Measurements from ENCODE around the gene RIN3. TPM values are rescaled to one million over a fixed set of nuclear protein-coding genes. Genes with fewer than 3 reads are reported as not detected.

The RIN3 gene, protein sequence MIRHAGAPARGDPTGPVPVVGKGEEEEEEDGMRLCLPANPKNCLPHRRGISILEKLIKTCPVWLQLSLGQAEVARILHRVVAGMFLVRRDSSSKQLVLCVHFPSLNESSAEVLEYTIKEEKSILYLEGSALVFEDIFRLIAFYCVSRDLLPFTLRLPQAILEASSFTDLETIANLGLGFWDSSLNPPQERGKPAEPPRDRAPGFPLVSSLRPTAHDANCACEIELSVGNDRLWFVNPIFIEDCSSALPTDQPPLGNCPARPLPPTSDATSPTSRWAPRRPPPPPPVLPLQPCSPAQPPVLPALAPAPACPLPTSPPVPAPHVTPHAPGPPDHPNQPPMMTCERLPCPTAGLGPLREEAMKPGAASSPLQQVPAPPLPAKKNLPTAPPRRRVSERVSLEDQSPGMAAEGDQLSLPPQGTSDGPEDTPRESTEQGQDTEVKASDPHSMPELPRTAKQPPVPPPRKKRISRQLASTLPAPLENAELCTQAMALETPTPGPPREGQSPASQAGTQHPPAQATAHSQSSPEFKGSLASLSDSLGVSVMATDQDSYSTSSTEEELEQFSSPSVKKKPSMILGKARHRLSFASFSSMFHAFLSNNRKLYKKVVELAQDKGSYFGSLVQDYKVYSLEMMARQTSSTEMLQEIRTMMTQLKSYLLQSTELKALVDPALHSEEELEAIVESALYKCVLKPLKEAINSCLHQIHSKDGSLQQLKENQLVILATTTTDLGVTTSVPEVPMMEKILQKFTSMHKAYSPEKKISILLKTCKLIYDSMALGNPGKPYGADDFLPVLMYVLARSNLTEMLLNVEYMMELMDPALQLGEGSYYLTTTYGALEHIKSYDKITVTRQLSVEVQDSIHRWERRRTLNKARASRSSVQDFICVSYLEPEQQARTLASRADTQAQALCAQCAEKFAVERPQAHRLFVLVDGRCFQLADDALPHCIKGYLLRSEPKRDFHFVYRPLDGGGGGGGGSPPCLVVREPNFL
- total RNA-seq (2014; rRNA removed): 4.8 and 6.2 TPM in 2 replicates
- percentile 56 among the genes with signal in this experiment for Bru-seq, nascent RNA
- percentile 45 among the genes with signal in this experiment for BruChase-seq, experiment 1, labeled RNA remaining after a 6-hour chase
- BruChase-seq, experiment 2, labeled RNA remaining after a 2-hour chase: percentile 52 among the genes with signal in this experiment
- long read RNA-seq, partial matches to known transcripts: 30 of 39 reads
- long read RNA-seq, other reads (novel, unspliced or antisense): 9 of 39 reads

DNA sequence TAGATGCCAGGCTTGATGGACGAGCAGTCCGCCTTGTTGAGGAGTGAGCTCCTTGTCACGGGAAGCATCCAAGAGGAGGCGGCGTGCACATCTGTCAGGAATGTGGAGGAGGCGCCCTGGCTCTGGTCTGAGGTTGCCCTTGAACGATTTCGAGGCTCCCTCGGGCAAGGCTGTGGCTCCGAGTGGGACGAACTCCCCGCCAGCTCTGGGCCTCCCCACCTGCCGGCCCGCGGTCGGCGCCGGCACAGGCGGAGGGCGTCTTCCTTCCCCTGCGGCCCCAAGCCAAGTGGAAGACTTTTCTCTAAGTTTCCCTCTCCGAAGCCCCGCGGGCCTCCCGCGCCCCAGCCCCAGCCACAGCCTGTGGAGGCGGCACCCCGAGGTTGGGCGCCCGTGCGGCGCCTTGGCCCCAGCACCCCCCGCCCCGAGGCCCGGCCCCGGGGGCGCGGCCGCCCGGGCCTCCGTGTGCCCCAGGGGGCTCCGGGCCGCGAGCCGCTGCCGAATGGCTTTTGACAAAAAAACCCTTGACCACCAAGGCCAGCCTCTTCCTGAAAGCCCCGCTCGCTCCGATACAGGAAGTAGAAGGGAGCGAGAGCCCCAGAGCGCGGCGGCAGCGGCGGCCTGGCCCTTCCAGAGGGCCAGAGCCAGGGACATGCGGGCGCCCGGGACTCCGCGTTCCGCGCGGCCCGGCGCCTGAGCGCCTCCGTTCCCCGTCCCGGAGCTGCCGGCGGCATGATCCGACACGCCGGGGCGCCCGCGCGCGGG, at the start of gene RIN3:
RIN3 (plus strand) TSS at position 578 of the 762 bp plus-strand sequence; CDS start at position 730, 152 bp downstream.
- peaks cover 35% of the 10 kb centered on the region for H3K79me2 ChIP-seq (ENCODE audit: low read length)
- TF ChIP-seq, protein P1, sequence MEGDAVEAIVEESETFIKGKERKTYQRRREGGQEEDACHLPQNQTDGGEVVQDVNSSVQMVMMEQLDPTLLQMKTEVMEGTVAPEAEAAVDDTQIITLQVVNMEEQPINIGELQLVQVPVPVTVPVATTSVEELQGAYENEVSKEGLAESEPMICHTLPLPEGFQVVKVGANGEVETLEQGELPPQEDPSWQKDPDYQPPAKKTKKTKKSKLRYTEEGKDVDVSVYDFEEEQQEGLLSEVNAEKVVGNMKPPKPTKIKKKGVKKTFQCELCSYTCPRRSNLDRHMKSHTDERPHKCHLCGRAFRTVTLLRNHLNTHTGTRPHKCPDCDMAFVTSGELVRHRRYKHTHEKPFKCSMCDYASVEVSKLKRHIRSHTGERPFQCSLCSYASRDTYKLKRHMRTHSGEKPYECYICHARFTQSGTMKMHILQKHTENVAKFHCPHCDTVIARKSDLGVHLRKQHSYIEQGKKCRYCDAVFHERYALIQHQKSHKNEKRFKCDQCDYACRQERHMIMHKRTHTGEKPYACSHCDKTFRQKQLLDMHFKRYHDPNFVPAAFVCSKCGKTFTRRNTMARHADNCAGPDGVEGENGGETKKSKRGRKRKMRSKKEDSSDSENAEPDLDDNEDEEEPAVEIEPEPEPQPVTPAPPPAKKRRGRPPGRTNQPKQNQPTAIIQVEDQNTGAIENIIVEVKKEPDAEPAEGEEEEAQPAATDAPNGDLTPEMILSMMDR (conservative IDR thresholded peaks at IDR 0.05; ENCODE audit: low read depth, low read length): no peak
- TF ChIP-seq EZH2phosphoT487 (IDR thresholded peaks at IDR 0.05; ENCODE audit: borderline replicate concordance, low read length) (no peak), EZH2 (IDR thresholded peaks at IDR 0.05; ENCODE audit: low read length, unreplicated experiment) (no peak)
- POLR2A ChIA-PET (ENCODE audit: unreplicated experiment): no interaction called here
- H3K9me2 ChIP-seq (replicated peaks; ENCODE audit: low read length): no peaks in the 10 kb centered on the region
- ATAC-seq (peak; percentile 30), DNase-seq (peak; percentile 16)
- no peaks in the 10 kb centered on the region for H4K20me1 ChIP-seq (ENCODE audit: low read length)
- H3K9ac ChIP-seq (ENCODE audit: low read length): peak within 1 kb of the TSS; percentile 80
- peaks cover 30% of the 10 kb centered on the region for H3K4me1 ChIP-seq (ENCODE audit: insufficient read depth, low read length)
- peak within 1 kb of the TSS; percentile 83 for H3K4me2 ChIP-seq (ENCODE audit: low read length)
- no peaks in the 10 kb centered on the region for H3K36me3 ChIP-seq (ENCODE audit: low read depth, low read length)
- intact Hi-C loops (cut with micrococcal nuclease): no loop called here
- H3F3A ChIP-seq (ENCODE audit: low read length, unreplicated experiment): no peaks in the 10 kb centered on the region
- CTCF ChIA-PET: no interaction called here
- no TSS peak for BruUV-seq (replicated peaks)
- H3K9me3 ChIP-seq (ENCODE audit: low read length): no peaks in the 10 kb centered on the region
- H3K4me3 ChIP-seq (ENCODE audit: low read length): peak within 1 kb of the TSS; percentile 69
- H2AFZ ChIP-seq (ENCODE audit: low read length): peak within 1 kb of the TSS; percentile 68
- H3K27ac ChIP-seq (ENCODE audit: low read length): 0 out of 2 replicates have a peak within 1 kb of the TSS, but pooled peaks have one; percentile 20
- H3K27me3 ChIP-seq (ENCODE audit: low read length): no peaks in the 10 kb centered on the region

DNA sequence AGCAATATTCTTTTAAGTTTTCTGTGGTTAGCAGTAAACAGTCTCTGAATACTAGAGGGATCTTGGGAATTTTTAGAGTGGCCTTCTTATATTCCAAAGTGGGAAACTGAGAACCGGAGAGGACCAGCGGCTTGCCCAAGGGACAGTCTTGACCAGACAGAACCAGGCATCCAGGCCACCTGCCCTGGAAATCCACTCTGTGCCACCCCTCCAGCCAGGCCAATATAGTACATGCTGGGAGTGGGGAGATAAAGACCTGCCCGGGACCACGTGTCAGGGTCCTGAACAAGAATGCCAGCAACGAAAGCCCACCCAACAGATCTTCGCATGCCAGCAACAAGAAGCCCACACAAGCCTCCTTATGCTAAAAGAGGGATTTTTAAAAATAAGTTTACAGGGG, 49.4 kb upstream of the RIN3 start:
- intact Hi-C loops (cut with micrococcal nuclease): no loop called here
- Histone ChIP-seq H2AFZ (ENCODE audit: low read length) (no peak overlapping the region), H3K9ac (ENCODE audit: low read length) (no peak overlapping the region), H3F3A (ENCODE audit: low read length, unreplicated experiment) (no peaks in the 10 kb centered on the region), H3K4me2 (ENCODE audit: low read length) (no peak overlapping the region), H3K27me3 (ENCODE audit: low read length) (no peaks in the 10 kb centered on the region), H3K9me3 (ENCODE audit: low read length) (no peaks in the 10 kb centered on the region), H3K79me2 (ENCODE audit: low read length) (no peaks in the 10 kb centered on the region), H3K36me3 (ENCODE audit: low read depth, low read length) (no peaks in the 10 kb centered on the region), H3K4me1 (ENCODE audit: insufficient read depth, low read length) (no peaks in the 10 kb centered on the region), H3K9me2 (replicated peaks; ENCODE audit: low read length) (no peaks in the 10 kb centered on the region), H3K4me3 (ENCODE audit: low read length) (no peak overlapping the region), H4K20me1 (ENCODE audit: low read length) (no peaks in the 10 kb centered on the region), H3K27ac (ENCODE audit: low read length) (no peak overlapping the region)
- CTCF ChIA-PET: no interaction called here
- no peak for DNase-seq
- no TSS peak for BruUV-seq (replicated peaks)
- POLR2A ChIA-PET (ENCODE audit: unreplicated experiment): no interaction called here
- ATAC-seq: no peak
- TF ChIP-seq, protein P1 (conservative IDR thresholded peaks at IDR 0.05; ENCODE audit: low read depth, low read length): no peak
- TF ChIP-seq EZH2 (IDR thresholded peaks at IDR 0.05; ENCODE audit: low read length, unreplicated experiment) (no peak), EZH2phosphoT487 (IDR thresholded peaks at IDR 0.05; ENCODE audit: borderline replicate concordance, low read length) (no peak)

All from PC-3 (cell line).